Medulla oblongata (tissue), 1 donor: Measurements from ENCODE around the gene LRRTM4.
"Not testable (repeated sequence)": the region's sequence is repeated elsewhere in the genome, so short reads cannot be mapped to it uniquely, and the experiment has no call there.

Experiments used
- DNase-seq: peaks from one replicate; pipeline ENCODE4 v3.0.0-alpha.2; 2015; ENCODE audit errors: extremely low spot score

The LRRTM4 gene

DNA sequence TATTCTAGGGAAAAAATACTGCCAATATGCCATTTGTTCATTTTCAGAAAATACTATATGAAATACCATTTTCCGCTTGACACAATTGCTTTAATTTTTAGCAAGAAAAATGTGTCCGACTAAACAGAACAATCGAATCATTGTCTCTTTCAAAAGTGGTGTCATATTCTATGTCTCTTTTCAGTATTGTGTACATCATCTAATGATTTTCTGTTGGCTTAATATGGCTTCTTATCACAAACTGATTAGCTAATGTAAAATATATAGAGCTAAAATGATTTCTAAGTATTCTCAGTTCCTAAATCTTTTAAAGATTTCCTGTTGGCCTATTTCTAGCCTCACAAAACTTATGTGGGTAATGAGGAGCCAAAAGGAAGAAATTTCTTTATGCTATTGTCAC lies 436.6 kb downstream of the LRRTM4 start:
- no peak for DNase-seq

GRCh38 chr2:77081597-77081996 lies 440.6 kb downstream of the LRRTM4 start:
- no peak for DNase-seq

DNA sequence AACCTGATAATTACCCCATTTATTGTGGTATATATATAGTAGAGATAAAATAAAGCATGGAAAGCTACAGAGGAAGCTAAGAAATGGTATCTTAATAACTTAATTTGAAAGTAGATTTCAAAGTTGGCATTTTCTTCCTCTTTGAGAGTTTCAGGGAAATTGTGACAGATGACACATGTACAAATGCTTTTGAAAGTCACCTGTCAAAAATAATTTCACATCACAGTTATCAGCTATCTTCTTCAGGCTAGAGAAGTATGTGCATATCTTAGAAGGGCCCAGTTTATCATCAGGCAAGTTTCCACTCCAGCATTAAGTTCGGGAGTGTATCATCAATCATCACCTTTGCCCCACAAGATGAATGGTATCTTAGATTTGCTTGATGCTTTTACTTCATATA lies 457.9 kb downstream of the LRRTM4 start:
- DNase-seq, result no peak

GRCh38 chr2:77054938-77055337 lies 467.2 kb downstream of the LRRTM4 start:
- DNase-seq, result peak; percentile 4

GRCh38 chr2:77046339-77046738 lies 475.8 kb downstream of the LRRTM4 start:
- DNase-seq, result no peak

GRCh38 chr2:77045456-77045855 lies 476.7 kb downstream of the LRRTM4 start:
- not testable (repeated sequence) for DNase-seq

GRCh38 chr2:77034445-77034844 lies 487.7 kb downstream of the LRRTM4 start:
- DNase-seq, result no peak

DNA sequence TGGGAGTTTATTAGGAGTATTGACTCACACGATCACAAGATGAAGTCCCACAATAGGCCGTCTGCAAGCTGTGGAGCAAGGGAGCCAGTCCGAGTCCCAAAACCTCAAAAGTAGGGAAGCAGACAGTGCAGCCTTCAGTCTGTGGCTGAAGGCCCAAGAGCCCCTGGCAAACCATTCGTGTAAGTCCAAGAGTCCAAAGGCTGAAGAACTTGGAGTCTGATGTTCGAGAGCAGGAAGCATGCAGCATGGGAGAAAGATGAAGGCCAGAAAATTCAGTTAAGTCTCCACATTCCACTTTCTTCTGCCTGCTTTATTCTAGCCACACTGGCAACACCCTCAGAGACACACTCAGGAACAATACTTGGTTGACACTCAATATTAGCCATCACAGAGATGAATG lies 492.9 kb downstream of the LRRTM4 start:
- DNase-seq, result not testable (repeated sequence)

- DNase-seq, result no peak
These were observed 494.1 kb downstream of the LRRTM4 start for GRCh38 chr2:77028032-77028600.

DNA sequence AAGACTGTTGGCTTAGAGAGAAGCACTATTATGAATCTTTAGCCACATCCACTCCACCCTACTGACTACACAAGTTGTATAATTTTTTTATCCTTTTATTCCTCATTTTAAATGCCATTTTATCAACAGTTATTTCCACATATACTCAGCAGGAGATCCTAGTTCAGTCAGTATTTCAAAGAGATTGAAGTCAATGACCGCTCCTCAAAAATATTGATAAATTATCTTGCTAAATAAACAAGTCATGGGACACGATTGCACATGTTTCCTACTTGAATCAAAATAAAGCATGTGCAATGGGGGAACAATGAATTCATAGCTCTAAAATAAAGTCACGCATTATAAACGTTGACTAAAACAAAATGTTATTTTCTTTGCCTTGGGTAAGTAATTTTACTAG lies 496.5 kb downstream of the LRRTM4 start:
- no peak for DNase-seq

DNA sequence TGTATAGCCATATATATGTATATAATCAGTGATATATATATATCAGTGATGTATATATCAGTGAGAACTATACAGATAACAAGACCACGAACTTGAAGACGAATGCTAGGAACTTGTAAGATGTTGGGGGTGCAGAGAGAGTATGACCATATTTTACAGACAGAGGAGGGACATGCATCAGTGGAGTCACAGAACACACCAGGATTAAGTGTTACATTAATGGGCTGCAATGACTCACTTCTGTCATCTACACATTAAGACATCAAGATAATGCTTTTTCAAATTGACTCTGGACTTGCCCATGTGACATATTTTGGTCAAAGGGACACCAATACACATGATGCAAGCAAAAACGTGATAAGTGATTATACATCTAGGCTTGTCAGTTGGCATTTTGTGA lies 501.0 kb downstream of the LRRTM4 start:
- no peak for DNase-seq

- no peak for DNase-seq
These were observed 504.0 kb downstream of the LRRTM4 start for GRCh38 chr2:77018219-77018618.

- no peak for DNase-seq
These were observed 504.8 kb downstream of the LRRTM4 start for GRCh38 chr2:77017355-77017745.

DNA sequence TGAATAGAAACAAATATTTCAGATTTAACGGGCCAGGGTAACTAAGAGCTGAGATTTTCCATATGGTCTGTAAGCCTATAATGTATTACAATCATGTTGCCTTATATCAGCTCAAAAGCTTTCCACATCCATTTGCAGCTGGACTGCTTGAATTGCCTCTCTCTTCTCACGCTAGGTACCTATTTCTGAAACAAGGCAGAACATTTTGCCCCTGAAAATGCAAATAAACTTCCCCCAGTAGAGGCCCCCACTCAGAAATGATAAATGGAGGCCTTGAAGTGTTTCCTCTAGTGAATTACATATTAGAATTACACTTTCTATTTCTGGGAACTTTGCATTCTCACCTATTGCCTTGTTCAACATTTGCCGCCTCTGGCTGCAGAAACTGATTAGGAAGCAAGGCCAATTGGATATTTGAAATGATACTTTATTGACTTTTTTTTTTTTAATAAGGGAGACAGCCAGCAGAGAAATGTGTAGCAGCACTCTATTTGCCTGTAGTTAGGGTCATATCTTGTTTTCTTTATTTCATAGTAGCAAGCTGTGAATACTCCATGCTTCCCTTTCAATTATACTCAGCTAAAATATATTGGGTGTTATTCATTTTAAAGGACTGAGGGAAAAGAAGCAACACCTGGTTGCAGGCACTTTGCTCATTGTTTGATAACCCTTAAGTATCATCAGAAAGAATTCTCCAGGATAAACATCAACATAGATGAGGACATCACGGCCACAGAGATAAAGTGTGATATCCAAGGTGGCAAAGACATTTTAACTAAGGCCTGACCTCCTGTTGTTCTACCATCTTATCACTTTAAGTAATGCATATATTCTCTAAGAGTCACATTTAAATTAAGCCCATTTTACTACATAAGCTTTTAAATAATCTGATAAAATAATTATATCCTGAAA lies 505.5 kb downstream of the LRRTM4 start:
- DNase-seq, result no peak

GRCh38 chr2:77013953-77014352 lies 508.2 kb downstream of the LRRTM4 start:
- no peak for DNase-seq

- no peak for DNase-seq
These were observed 508.7 kb downstream of the LRRTM4 start for GRCh38 chr2:77013457-77013856.

GRCh38 chr2:77009307-77009706 lies 512.9 kb downstream of the LRRTM4 start:
- no peak for DNase-seq

DNA sequence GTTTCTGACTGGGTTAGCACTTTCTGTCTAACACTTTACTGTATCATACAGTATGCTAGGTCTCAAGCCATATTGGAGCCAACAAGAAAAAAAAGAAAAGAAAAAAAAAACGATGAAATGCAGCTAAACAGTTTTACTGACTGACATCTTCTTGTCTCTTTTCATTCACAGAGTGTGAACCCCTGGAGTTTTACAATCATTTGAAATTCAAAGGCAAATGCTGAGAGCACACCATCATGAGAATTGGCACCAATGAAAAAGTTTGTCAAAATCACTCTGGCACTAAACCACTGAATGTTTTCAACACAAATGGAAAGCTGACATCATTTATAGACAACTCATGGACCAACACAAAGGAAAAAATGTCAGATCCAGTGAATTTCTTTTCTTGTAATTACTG lies 513.3 kb downstream of the LRRTM4 start:
- no peak for DNase-seq

DNA sequence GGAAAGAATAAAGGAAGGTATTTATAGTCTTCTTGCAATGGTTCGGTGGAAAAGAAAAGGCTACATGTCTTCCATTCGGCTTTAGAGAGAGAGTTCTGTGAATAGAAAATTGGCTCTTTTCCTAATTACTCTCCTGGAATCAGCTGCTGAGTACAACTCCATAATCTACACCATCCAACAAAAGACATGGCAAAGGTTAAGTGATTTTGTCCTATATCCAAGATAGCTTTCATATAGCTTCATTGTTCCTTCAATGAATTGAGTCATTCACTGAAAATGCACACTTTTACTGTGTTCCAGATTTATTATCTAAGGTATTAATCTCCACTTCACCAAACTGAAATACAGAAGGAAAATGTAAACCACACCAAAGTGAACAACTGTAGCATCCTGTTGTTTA lies 514.5 kb downstream of the LRRTM4 start:
- no peak for DNase-seq

DNA sequence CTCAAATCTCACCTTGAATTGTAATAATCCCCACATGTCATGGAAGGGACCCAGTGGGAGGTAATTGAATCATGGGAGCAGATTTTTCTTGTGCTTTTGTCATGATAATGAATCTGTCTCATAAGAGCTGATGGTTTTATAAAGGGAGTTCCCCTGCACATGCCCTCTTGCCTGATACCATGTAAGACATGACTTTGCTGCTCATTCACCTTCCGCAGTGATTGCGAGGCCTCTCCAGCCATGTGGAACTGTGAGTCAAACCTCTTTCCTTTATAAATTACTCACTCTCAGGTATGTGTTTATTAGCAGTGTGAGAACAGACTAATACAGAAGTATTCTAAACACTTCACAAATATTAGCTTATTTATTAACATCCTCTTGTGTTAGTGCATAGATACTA lies 516.7 kb downstream of the LRRTM4 start:
- no peak for DNase-seq

DNA sequence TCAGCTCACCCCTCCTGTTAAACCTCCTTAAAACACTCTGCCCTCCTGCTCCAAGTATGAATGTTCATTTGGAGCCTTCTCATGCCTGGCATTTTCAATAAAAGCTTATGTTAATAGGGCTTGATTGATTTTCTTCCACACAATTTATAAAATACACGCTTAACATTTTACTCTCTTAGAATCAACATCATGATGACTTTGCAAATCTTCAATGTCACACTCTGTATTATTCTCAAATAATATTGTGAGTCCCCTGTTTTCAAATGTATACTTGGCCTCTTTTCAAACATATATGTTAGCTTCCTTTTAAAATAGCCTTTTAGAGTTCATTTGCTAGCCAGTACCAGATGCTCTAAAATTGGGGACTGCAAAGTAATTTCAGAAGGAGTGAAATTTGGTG lies 520.3 kb downstream of the LRRTM4 start:
- DNase-seq, result no peak

DNA sequence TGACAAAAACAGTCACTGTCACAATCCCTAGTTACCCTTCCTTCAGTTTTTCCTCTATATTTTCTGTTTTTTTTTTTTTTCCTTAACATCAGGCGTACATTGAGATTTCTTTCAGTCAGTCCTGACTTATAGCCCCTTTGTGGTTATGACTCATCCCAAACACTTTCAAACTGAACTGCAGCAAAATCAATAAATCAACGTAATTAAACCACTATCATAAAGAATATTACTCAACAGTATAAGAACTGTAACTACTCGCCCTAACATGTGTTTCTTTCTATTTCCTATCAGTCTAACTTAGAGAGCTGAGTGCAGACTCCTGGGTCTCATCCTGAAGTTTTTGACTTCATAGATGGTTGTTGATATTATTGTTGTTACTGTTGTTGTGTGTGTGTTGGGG lies 523.5 kb downstream of the LRRTM4 start:
- no peak for DNase-seq

DNA sequence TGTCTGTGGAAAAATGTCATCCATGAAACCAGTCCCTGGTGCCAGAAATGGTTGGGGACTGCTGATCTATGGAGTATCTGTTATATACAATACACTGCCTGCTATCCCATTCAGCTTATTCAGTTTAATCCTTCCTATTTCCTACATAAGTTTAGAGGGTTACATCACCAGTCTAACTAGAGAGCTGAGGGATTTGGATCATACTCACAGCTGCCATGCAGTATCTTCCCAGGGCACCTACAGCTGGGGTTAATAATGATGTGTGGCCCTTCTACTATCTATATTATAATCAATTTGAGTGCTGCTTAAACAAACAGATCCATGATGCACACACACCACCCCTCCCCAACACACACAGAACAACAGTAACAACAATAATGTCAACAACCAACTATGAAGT lies 524.0 kb downstream of the LRRTM4 start:
- DNase-seq, result no peak
